ENCODE data around the gene PARD3B. TPM values are rescaled to one million over a fixed set of nuclear protein-coding genes. Genes with fewer than 3 reads are reported as not detected.

Gene PARD3B
- total and polyA plus RNA-seq, 2 of the 8 experiments (the other 6 are each of a cell fraction or from before 2014, with no cell fraction given): 1.2 to 5.7 TPM

DNA sequence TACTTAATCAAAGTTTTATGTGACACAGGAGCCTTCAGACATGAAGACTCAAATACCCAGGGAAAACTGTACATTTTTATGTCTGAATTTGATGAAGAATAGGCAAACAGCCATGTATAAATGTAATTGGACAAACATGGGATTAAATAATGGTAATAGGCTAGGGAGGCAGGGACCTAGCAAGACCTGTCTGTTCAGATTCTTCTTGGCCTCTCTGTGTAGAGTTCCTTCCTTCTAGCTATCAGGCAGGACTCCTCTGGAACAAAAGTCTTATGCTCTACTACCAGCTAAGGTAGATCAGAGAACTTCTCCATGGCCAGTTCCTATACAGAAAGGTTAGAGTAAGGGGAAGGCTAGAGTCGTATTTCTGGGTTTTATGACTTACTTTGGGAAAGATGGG is 9.5 kb upstream of the PARD3B start (continued):
- TF ChIP-seq, protein P1, sequence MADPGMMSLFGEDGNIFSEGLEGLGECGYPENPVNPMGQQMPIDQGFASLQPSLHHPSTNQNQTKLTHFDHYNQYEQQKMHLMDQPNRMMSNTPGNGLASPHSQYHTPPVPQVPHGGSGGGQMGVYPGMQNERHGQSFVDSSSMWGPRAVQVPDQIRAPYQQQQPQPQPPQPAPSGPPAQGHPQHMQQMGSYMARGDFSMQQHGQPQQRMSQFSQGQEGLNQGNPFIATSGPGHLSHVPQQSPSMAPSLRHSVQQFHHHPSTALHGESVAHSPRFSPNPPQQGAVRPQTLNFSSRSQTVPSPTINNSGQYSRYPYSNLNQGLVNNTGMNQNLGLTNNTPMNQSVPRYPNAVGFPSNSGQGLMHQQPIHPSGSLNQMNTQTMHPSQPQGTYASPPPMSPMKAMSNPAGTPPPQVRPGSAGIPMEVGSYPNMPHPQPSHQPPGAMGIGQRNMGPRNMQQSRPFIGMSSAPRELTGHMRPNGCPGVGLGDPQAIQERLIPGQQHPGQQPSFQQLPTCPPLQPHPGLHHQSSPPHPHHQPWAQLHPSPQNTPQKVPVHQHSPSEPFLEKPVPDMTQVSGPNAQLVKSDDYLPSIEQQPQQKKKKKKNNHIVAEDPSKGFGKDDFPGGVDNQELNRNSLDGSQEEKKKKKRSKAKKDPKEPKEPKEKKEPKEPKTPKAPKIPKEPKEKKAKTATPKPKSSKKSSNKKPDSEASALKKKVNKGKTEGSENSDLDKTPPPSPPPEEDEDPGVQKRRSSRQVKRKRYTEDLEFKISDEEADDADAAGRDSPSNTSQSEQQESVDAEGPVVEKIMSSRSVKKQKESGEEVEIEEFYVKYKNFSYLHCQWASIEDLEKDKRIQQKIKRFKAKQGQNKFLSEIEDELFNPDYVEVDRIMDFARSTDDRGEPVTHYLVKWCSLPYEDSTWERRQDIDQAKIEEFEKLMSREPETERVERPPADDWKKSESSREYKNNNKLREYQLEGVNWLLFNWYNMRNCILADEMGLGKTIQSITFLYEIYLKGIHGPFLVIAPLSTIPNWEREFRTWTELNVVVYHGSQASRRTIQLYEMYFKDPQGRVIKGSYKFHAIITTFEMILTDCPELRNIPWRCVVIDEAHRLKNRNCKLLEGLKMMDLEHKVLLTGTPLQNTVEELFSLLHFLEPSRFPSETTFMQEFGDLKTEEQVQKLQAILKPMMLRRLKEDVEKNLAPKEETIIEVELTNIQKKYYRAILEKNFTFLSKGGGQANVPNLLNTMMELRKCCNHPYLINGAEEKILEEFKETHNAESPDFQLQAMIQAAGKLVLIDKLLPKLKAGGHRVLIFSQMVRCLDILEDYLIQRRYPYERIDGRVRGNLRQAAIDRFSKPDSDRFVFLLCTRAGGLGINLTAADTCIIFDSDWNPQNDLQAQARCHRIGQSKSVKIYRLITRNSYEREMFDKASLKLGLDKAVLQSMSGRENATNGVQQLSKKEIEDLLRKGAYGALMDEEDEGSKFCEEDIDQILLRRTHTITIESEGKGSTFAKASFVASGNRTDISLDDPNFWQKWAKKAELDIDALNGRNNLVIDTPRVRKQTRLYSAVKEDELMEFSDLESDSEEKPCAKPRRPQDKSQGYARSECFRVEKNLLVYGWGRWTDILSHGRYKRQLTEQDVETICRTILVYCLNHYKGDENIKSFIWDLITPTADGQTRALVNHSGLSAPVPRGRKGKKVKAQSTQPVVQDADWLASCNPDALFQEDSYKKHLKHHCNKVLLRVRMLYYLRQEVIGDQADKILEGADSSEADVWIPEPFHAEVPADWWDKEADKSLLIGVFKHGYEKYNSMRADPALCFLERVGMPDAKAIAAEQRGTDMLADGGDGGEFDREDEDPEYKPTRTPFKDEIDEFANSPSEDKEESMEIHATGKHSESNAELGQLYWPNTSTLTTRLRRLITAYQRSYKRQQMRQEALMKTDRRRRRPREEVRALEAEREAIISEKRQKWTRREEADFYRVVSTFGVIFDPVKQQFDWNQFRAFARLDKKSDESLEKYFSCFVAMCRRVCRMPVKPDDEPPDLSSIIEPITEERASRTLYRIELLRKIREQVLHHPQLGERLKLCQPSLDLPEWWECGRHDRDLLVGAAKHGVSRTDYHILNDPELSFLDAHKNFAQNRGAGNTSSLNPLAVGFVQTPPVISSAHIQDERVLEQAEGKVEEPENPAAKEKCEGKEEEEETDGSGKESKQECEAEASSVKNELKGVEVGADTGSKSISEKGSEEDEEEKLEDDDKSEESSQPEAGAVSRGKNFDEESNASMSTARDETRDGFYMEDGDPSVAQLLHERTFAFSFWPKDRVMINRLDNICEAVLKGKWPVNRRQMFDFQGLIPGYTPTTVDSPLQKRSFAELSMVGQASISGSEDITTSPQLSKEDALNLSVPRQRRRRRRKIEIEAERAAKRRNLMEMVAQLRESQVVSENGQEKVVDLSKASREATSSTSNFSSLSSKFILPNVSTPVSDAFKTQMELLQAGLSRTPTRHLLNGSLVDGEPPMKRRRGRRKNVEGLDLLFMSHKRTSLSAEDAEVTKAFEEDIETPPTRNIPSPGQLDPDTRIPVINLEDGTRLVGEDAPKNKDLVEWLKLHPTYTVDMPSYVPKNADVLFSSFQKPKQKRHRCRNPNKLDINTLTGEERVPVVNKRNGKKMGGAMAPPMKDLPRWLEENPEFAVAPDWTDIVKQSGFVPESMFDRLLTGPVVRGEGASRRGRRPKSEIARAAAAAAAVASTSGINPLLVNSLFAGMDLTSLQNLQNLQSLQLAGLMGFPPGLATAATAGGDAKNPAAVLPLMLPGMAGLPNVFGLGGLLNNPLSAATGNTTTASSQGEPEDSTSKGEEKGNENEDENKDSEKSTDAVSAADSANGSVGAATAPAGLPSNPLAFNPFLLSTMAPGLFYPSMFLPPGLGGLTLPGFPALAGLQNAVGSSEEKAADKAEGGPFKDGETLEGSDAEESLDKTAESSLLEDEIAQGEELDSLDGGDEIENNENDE (IDR thresholded peaks at IDR 0.05; ENCODE audit: insufficient replicate concordance, low read length): no peak
- TF ChIP-seq SUZ12 (IDR thresholded peaks at IDR 0.05; ENCODE audit: low read length): no peak

Measured in H1 (cell line).